Mesendoderm (in vitro differentiated cells): ENCODE measurements around the gene TRIM8.

Experiments
- DNase-seq: peaks from one replicate; pipeline ENCODE4 v3.0.0; 2013
- H2AK5ac ChIP-seq: 2 replicates; pipeline ENCODE4 v1.6.1; 2013; ENCODE audit warnings: low read length, inconsistent platforms
- H2BK120ac ChIP-seq: 2 replicates; pipeline ENCODE4 v1.6.1; 2013; ENCODE audit warnings: low read depth, mild to moderate bottlenecking, low read length, moderate library complexity, mixed read lengths
- H2BK15ac ChIP-seq: replicated peaks from 2 replicates; pipeline ENCODE4 v1.6.1; 2013; ENCODE audit warnings: low read depth, mild to moderate bottlenecking, moderate library complexity
- H2BK5ac ChIP-seq: 2 replicates; pipeline ENCODE4 v1.6.1; 2013; ENCODE audit warnings: low read length, inconsistent platforms
- H3K18ac ChIP-seq: 2 replicates; pipeline ENCODE4 v1.6.1; 2013; ENCODE audit warnings: mild to moderate bottlenecking, low read length, mixed read lengths
- H3K23ac ChIP-seq: one replicate; pipeline ENCODE4 v1.6.1; 2013; ENCODE audit warnings: low read length
- H3K27ac ChIP-seq: 2 replicates; pipeline ENCODE4 v1.5.1; 2013; ENCODE audit warnings: low read depth, mild to moderate bottlenecking, inconsistent platforms, low read length, moderate library complexity
- H3K27me3 ChIP-seq: 2 replicates; pipeline ENCODE4 v1.6.1; 2013; ENCODE audit warnings: low read length, control low read depth, mild to moderate bottlenecking, inconsistent platforms; ENCODE audit not compliant: insufficient read depth, poor library complexity
- H3K36me3 ChIP-seq: 2 replicates; pipeline ENCODE4 v1.6.1; 2013; ENCODE audit warnings: low read length, inconsistent platforms; ENCODE audit not compliant: control insufficient read depth, insufficient read depth
- H3K4ac ChIP-seq: one replicate; pipeline ENCODE4 v1.6.1; 2013; ENCODE audit warnings: low read depth, mild to moderate bottlenecking, low read length, moderate library complexity
- H3K4me1 ChIP-seq: 2 replicates; pipeline ENCODE4 v1.6.1; 2013; ENCODE audit warnings: low read depth, low read length, inconsistent platforms; ENCODE audit not compliant: control insufficient read depth
- H3K4me2 ChIP-seq: 2 replicates; pipeline ENCODE4 v1.6.1; 2013; ENCODE audit warnings: low read length
- H3K4me3 ChIP-seq: 2 replicates; pipeline ENCODE4 v1.5.1; 2013; ENCODE audit warnings: mild to moderate bottlenecking, low read length
- H3K56ac ChIP-seq: one replicate; pipeline ENCODE4 v1.6.1; 2013; ENCODE audit warnings: low read length
- H3K79me1 ChIP-seq: 2 replicates; pipeline ENCODE4 v1.6.1; 2013; ENCODE audit warnings: low read length, inconsistent platforms
- H3K79me2 ChIP-seq: 2 replicates; pipeline ENCODE4 v1.6.1; 2013; ENCODE audit warnings: mild to moderate bottlenecking, low read length; ENCODE audit not compliant: control insufficient read depth, insufficient read depth
- H3K9ac ChIP-seq: 2 replicates; pipeline ENCODE4 v1.6.1; 2013; ENCODE audit warnings: low read length, inconsistent platforms
- H4K5ac ChIP-seq: one replicate; pipeline ENCODE4 v1.6.1; 2013; ENCODE audit warnings: low read length
- H4K8ac ChIP-seq: one replicate; pipeline ENCODE4 v1.6.1; 2013; ENCODE audit warnings: low read depth, mild to moderate bottlenecking, control low read depth, low read length, moderate library complexity
- WGBS: extraction: QIAGEN DNeasy Blood & Tissue Kit; methylation state at CpG from one replicate; pipeline ENCODE4 v1.1.7; 2013; ENCODE audit warnings: low lambda C conversion rate, missing lambda C conversion rate; ENCODE audit not compliant: insufficient coverage; ENCODE audit errors: extremely low coverage; 5-methylcytosine and 5-hydroxymethylcytosine counted together

TRIM8 gene

GRCh38 chr10:102632394-102633111, 11.7 kb upstream of the TRIM8 start:
- H2BK5ac ChIP-seq, result no peak overlapping the region
- H4K5ac ChIP-seq, result no peak overlapping the region
- no peak overlapping the region for H3K4me3 ChIP-seq
- no peak overlapping the region for H4K8ac ChIP-seq
- H3K18ac ChIP-seq, result no peak overlapping the region
- no peaks in the 10 kb centered on the region for H3K79me2 ChIP-seq
- H3K36me3 ChIP-seq, result no peaks in the 10 kb centered on the region
- no peak overlapping the region for H2BK120ac ChIP-seq
- no peak overlapping the region for H2BK15ac ChIP-seq
- H3K4ac ChIP-seq, result no peak overlapping the region
- H3K79me1 ChIP-seq, result no peaks in the 10 kb centered on the region
- WGBS, result no CpG with 5 or more reads among the region's 5 CpGs
- no peak overlapping the region for H3K27ac ChIP-seq
- H3K4me1 ChIP-seq, result peaks cover 19% of the 10 kb centered on the region
- no peak overlapping the region for H3K23ac ChIP-seq
- H3K4me2 ChIP-seq, result no peak overlapping the region
- H3K27me3 ChIP-seq, result no peaks in the 10 kb centered on the region
- DNase-seq, result no peak
- H3K9ac ChIP-seq, result no peak overlapping the region
- H2AK5ac ChIP-seq, result no peak overlapping the region
- no peak overlapping the region for H3K56ac ChIP-seq

- Histone ChIP-seq H3K9ac (no peak overlapping the region), H2BK5ac (no peak overlapping the region), H3K18ac (no peak overlapping the region), H3K4me1 (peaks cover 13% of the 10 kb centered on the region), H4K5ac (no peak overlapping the region), H2BK15ac (no peak overlapping the region), H3K27me3 (no peaks in the 10 kb centered on the region), H3K79me1 (no peaks in the 10 kb centered on the region), H3K4me3 (no peak overlapping the region), H4K8ac (no peak overlapping the region), H3K27ac (no peak overlapping the region), H2BK120ac (no peak overlapping the region), H2AK5ac (no peak overlapping the region), H3K56ac (peak overlapping the region; percentile 25), H3K79me2 (no peaks in the 10 kb centered on the region), H3K23ac (no peak overlapping the region), H3K36me3 (no peaks in the 10 kb centered on the region), H3K4ac (no peak overlapping the region), H3K4me2 (no peak overlapping the region)
- DNase-seq, result no peak
- WGBS, result no CpG with 5 or more reads among the region's 6 CpGs
These were observed 11.0 kb upstream of the TRIM8 start for GRCh38 chr10:102633287-102633686.

GRCh38 chr10:102633848-102634247, 10.4 kb upstream of the TRIM8 start:
- H2BK5ac ChIP-seq, result no peak overlapping the region
- H2BK15ac ChIP-seq, result no peak overlapping the region
- peaks cover 13% of the 10 kb centered on the region for H3K4me1 ChIP-seq
- H3K27me3 ChIP-seq, result no peaks in the 10 kb centered on the region
- no peaks in the 10 kb centered on the region for H3K79me1 ChIP-seq
- no peak overlapping the region for H3K56ac ChIP-seq
- H2BK120ac ChIP-seq, result no peak overlapping the region
- H3K36me3 ChIP-seq, result no peaks in the 10 kb centered on the region
- H2AK5ac ChIP-seq, result no peak overlapping the region
- no peak overlapping the region for H3K9ac ChIP-seq
- H3K23ac ChIP-seq, result no peak overlapping the region
- DNase-seq, result no peak
- no peak overlapping the region for H3K4ac ChIP-seq
- WGBS, result no CpG with 5 or more reads among the region's 5 CpGs
- H3K18ac ChIP-seq, result no peak overlapping the region
- no peak overlapping the region for H4K5ac ChIP-seq
- no peaks in the 10 kb centered on the region for H3K79me2 ChIP-seq
- H3K4me3 ChIP-seq, result no peak overlapping the region
- H3K27ac ChIP-seq, result no peak overlapping the region
- no peak overlapping the region for H3K4me2 ChIP-seq
- H4K8ac ChIP-seq, result no peak overlapping the region

- no peak overlapping the region for H2AK5ac ChIP-seq
- no peak overlapping the region for H3K4me2 ChIP-seq
- H3K4me1 ChIP-seq, result peaks cover 9% of the 10 kb centered on the region
- no peak for DNase-seq
- no peak overlapping the region for H4K5ac ChIP-seq
- H3K79me2 ChIP-seq, result no peaks in the 10 kb centered on the region
- H3K4me3 ChIP-seq, result no peak overlapping the region
- no peak overlapping the region for H3K23ac ChIP-seq
- no peaks in the 10 kb centered on the region for H3K36me3 ChIP-seq
- H3K27ac ChIP-seq, result no peak overlapping the region
- no peak overlapping the region for H2BK120ac ChIP-seq
- no peak overlapping the region for H3K56ac ChIP-seq
- no peak overlapping the region for H2BK15ac ChIP-seq
- no peak overlapping the region for H2BK5ac ChIP-seq
- no peak overlapping the region for H3K4ac ChIP-seq
- H3K9ac ChIP-seq, result no peak overlapping the region
- no peak overlapping the region for H3K18ac ChIP-seq
- no peaks in the 10 kb centered on the region for H3K27me3 ChIP-seq
- H3K79me1 ChIP-seq, result no peaks in the 10 kb centered on the region
- H4K8ac ChIP-seq, result no peak overlapping the region
- WGBS, result no CpG with 5 or more reads among the region's 4 CpGs
These were observed 9.6 kb upstream of the TRIM8 start for GRCh38 chr10:102634686-102635085.

- no peaks in the 10 kb centered on the region for H3K79me1 ChIP-seq
- H3K18ac ChIP-seq, result no peak overlapping the region
- no peak overlapping the region for H3K27ac ChIP-seq
- H2BK120ac ChIP-seq, result no peak overlapping the region
- H4K5ac ChIP-seq, result no peak overlapping the region
- H3K4me3 ChIP-seq, result no peak overlapping the region
- no peak overlapping the region for H2BK15ac ChIP-seq
- H3K27me3 ChIP-seq, result no peaks in the 10 kb centered on the region
- H2AK5ac ChIP-seq, result no peak overlapping the region
- H4K8ac ChIP-seq, result no peak overlapping the region
- H3K79me2 ChIP-seq, result no peaks in the 10 kb centered on the region
- no peaks in the 10 kb centered on the region for H3K36me3 ChIP-seq
- no peak overlapping the region for H3K4ac ChIP-seq
- no CpG with 5 or more reads among the region's 4 CpGs for WGBS
- peaks cover 3% of the 10 kb centered on the region for H3K4me1 ChIP-seq
- DNase-seq, result no peak
- no peak overlapping the region for H3K56ac ChIP-seq
- no peak overlapping the region for H3K4me2 ChIP-seq
- no peak overlapping the region for H3K23ac ChIP-seq
- no peak overlapping the region for H2BK5ac ChIP-seq
- no peak overlapping the region for H3K9ac ChIP-seq
These were observed 8.9 kb upstream of the TRIM8 start for GRCh38 chr10:102635377-102635776.

- Histone ChIP-seq H3K4me2 (no peak overlapping the region), H2BK15ac (no peak overlapping the region), H3K36me3 (no peaks in the 10 kb centered on the region), H2AK5ac (no peak overlapping the region), H3K9ac (no peak overlapping the region), H3K79me1 (no peaks in the 10 kb centered on the region), H3K27ac (no peak overlapping the region), H3K4me1 (no peaks in the 10 kb centered on the region), H4K5ac (no peak overlapping the region), H3K23ac (no peak overlapping the region), H3K79me2 (peaks cover under 1% of the 10 kb centered on the region), H3K4me3 (no peak overlapping the region), H4K8ac (no peak overlapping the region), H3K18ac (no peak overlapping the region), H2BK5ac (no peak overlapping the region), H3K27me3 (no peaks in the 10 kb centered on the region), H3K56ac (no peak overlapping the region), H3K4ac (no peak overlapping the region), H2BK120ac (no peak overlapping the region)
- DNase-seq, result peak; percentile 54
- WGBS, result no CpG with 5 or more reads among the region's 2 CpGs
These were observed 4.7 kb upstream of the TRIM8 start for GRCh38 chr10:102639537-102639936.
